Endodermal cell (in vitro differentiated cells): ENCODE measurements around the gene SLC36A4. TPM values are rescaled to one million over a fixed set of nuclear protein-coding genes. Genes with fewer than 3 reads are reported as not detected.

Experiments used
- DNase-seq: peaks from one replicate; pipeline ENCODE4 v3.0.0-alpha.2; 2017
- H3K27ac ChIP-seq: 2 replicates; pipeline ENCODE4 v1.5.1; 2013; ENCODE audit warnings: mild to moderate bottlenecking, low read depth, low read length, moderate library complexity
- H3K27me3 ChIP-seq: 2 replicates; pipeline ENCODE4 v1.6.1; 2013; ENCODE audit warnings: mild to moderate bottlenecking, low read length, moderate library complexity; ENCODE audit not compliant: insufficient read depth, control insufficient read depth, poor library complexity, severe bottlenecking
- H3K36me3 ChIP-seq: 2 replicates; pipeline ENCODE4 v1.7.0; 2013; ENCODE audit warnings: mild to moderate bottlenecking, low read length, moderate library complexity; ENCODE audit not compliant: control insufficient read depth, insufficient read depth
- H3K4me1 ChIP-seq: one replicate; pipeline ENCODE4 v1.7.0; 2013; ENCODE audit warnings: low read length; ENCODE audit not compliant: control insufficient read depth, insufficient read depth
- H3K4me3 ChIP-seq: 2 replicates; pipeline ENCODE4 v1.5.1; 2013; ENCODE audit warnings: mild to moderate bottlenecking, low read length, moderate library complexity
- H3K9ac ChIP-seq: 2 replicates; pipeline ENCODE4 v1.6.1; 2013; ENCODE audit warnings: mild to moderate bottlenecking, low read length, moderate library complexity; ENCODE audit not compliant: poor library complexity, severe bottlenecking; ENCODE audit errors: extremely low read depth
- H3K9me3 ChIP-seq: 2 replicates; pipeline ENCODE4 v1.6.1; 2013; ENCODE audit warnings: mild to moderate bottlenecking, low read length, moderate library complexity; ENCODE audit not compliant: control insufficient read depth
- H3K27ac Mint-ChIP-seq: 2 replicates; pipeline ENCODE4 v1.8.0; 2020; ENCODE audit warnings: mixed read lengths
- H3K27me3 Mint-ChIP-seq: 2 replicates; pipeline ENCODE4 v1.8.0; 2021; ENCODE audit warnings: mild to moderate bottlenecking, mixed read lengths; ENCODE audit not compliant: insufficient read depth
- H3K36me3 Mint-ChIP-seq: 2 replicates; pipeline ENCODE4 v1.8.0; 2020; ENCODE audit warnings: low read depth, mixed read lengths
- H3K4me1 Mint-ChIP-seq: 2 replicates; pipeline ENCODE4 v1.8.0; 2020; ENCODE audit warnings: mixed read lengths
- H3K4me3 Mint-ChIP-seq: 2 replicates; pipeline ENCODE4 v1.8.0; 2020; ENCODE audit warnings: mild to moderate bottlenecking, moderate library complexity, mixed read lengths
- H3K9me3 Mint-ChIP-seq: 2 replicates; pipeline ENCODE4 v1.8.0; 2020; ENCODE audit warnings: mild to moderate bottlenecking, mixed read lengths
- CTCF ChIP-seq: fragments of 200-600 bp; sonication (generic); conservative IDR thresholded peaks from 2 replicates; pipeline ENCODE4 v1.5.0; 2021; ENCODE audit warnings: antibody characterized with exemption, mild to moderate bottlenecking
- WGBS, 2 experiments: methylation state at CpG; one replicate each; pipeline versions ENCODE4 v1.1.5 to v1.1.7; 2013; ENCODE audit warnings: missing lambda C conversion rate in 2 of 2, mixed read lengths in 1 of 2; ENCODE audit not compliant: insufficient coverage in 1 of 2, insufficient read length in 1 of 2; 5-methylcytosine and 5-hydroxymethylcytosine counted together
- total RNA-seq, 2 donors: library from RNA; stranded (reverse); fragmentation: NEBNext Ultra II Directional in 1 of 2; extraction: Animal tissue kit (Norgen Biotek cat#: 25700) in 1 of 2; gene quantifications; 2 replicates in 1 of 2; 3 replicates in 1 of 2; pipeline ENCODE4 v1.2.1, GENCODE V29; 2021

Gene SLC36A4
- total RNA-seq, 2 donors from 2014 or later, result 31.7 to 47.5 TPM

DNA sequence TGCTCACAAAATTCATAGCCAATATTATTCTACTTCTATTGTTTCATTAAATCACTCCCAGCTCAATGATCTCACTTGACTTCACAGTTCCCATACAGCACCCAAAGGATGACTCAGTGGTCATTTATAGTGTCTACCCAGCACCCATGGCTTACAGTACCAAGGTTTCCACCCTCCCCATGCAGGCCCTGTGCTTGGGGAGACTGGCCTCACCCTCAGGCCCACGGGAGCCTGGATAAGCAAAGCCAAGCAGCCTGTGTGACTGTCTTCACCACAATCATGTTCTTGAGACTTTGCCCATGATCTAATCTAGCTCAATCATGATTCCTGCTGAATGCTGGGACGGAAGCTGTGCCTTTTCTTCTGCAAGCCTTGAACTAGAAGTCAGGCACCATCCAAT, 97.6 kb downstream of the SLC36A4 start:
- no peak for TF ChIP-seq CTCF
- Histone ChIP-seq H3K4me3 (no peak overlapping the region), H3K9ac (no peak overlapping the region), H3K9me3 (peaks cover 54% of the 10 kb centered on the region), H3K27ac (no peak overlapping the region), H3K4me1 (peaks cover 3% of the 10 kb centered on the region), H3K27me3 (no peaks in the 10 kb centered on the region), H3K36me3 (peaks cover 2% of the 10 kb centered on the region)
- H3K4me1 Mint-ChIP-seq, result peaks cover 23% of the 10 kb centered on the region
- WGBS, 2 experiments, result 67 to 83% methylated on average over 2 of the region's 2 CpGs
- no peaks in the 10 kb centered on the region for H3K27me3 Mint-ChIP-seq
- no peak for DNase-seq
- peaks cover 42% of the 10 kb centered on the region for H3K9me3 Mint-ChIP-seq
- peaks cover 24% of the 10 kb centered on the region for H3K36me3 Mint-ChIP-seq
- H3K4me3 Mint-ChIP-seq, result no peak overlapping the region
- H3K27ac Mint-ChIP-seq, result no peak overlapping the region

GRCh38 chr11:93099806-93100205, 98.0 kb downstream of the SLC36A4 start:
- Histone ChIP-seq H3K36me3 (peaks cover 3% of the 10 kb centered on the region), H3K9ac (no peak overlapping the region), H3K4me3 (no peak overlapping the region), H3K27ac (no peak overlapping the region), H3K4me1 (peaks cover 3% of the 10 kb centered on the region), H3K9me3 (peaks cover 58% of the 10 kb centered on the region), H3K27me3 (no peaks in the 10 kb centered on the region)
- no peak for DNase-seq
- 69% methylated on average over 2 of the region's 2 CpGs for WGBS, 2 experiments
- Mint-ChIP-seq H3K4me1 (peaks cover 23% of the 10 kb centered on the region), H3K4me3 (no peak overlapping the region), H3K27me3 (no peaks in the 10 kb centered on the region), H3K27ac (no peak overlapping the region), H3K9me3 (peaks cover 46% of the 10 kb centered on the region), H3K36me3 (peaks cover 28% of the 10 kb centered on the region)
- no peak for TF ChIP-seq CTCF

Other genes starting within 250 kb of the SLC36A4 start
- gene MTNR1B, start 228.3 kb downstream of the SLC36A4 start, total RNA-seq, result under 1 TPM in 1 of 2 donors, not detected in 1; 0.53 TPM
- under 1 TPM in 1 of 2 donors, not detected in 1; 0.29 TPM for gene DEUP1, start 132.8 kb upstream of the SLC36A4 start, total RNA-seq